CD4-positive, alpha-beta T cell treated with Interleukin-6 for 4 hours (primary cell): Measurements from ENCODE around the gene TNFAIP2.

Experiments
- DNase-seq: peaks from one replicate; pipeline ENCODE4 v3.0.0-alpha.2; 2020; ENCODE audit warnings: mixed read lengths

Gene TNFAIP2

DNA sequence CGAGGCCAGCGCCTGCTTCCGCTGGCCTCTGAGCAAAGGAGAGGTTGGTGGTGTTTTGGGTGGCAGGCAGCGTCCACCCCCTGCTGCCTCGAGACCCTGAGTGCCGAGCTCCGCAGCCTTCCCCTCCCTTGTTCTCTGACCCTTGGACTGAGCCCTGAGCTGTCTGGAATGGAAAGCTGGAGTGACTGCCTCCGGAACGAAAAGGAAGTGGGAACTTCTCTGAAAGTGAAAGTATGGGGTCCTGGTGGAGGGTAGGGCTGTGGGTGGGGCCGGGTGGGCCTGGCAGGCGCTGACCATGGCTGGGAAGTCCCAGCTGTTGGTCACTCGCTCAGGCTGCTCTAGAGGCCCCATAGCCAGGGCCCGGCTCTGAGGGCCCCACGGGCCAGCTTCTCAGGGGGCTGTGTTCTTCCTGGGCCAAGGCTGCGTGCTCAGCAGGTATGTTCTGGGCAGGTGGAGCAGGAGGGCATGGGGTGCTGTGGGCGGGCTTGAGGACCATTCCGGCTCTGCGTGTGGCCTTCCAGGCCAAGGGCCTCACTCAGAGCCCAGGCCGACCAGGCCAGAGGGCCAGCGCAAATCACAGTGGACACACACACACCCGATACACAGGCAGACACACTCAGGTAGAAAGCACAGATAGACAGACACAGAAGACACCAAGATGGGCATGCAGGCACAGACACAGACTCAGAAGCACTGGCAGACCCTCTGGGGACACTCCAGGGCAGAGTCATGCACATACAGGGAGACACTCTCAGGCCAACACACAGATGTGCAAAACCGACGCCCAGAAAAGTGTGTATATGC lies 28.7 kb upstream of the TNFAIP2 start, which contains the start of gene EXOC3L4:
TSS of gene EXOC3L4 (plus strand) at position 320 of the 804 bp plus-strand sequence. CDS start 5,495 bp downstream, outside the sequence.
- no peak for DNase-seq

DNA sequence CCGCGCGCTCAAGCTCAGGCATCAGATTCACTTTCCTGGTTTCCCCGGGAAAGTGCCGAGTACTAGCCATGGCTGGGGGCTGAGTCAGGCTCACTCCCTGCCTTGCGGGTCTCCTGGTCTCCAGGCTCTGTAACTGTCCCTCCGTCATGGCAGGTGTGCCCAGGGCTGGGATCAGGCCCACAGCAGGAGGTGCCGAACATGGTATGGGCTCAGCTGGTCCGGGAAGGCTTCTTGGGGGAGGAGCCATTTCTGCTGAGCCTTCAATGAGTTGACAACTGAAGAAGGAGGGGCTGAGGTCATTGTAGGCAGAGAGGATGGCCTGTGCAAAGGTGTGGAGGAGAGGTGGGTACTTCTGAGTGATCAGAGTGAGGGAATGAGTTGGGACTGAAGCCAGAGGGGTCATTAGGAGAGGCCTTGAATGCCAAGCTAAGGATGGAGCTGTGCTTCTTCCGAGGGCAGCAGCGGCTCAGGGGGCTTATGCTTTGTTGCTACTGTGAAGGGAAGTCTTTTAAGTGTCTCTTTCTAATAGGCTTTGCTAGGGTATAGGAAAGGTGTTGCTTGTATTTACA lies 28.0 kb upstream of the TNFAIP2 start:
- no peak for DNase-seq

DNA sequence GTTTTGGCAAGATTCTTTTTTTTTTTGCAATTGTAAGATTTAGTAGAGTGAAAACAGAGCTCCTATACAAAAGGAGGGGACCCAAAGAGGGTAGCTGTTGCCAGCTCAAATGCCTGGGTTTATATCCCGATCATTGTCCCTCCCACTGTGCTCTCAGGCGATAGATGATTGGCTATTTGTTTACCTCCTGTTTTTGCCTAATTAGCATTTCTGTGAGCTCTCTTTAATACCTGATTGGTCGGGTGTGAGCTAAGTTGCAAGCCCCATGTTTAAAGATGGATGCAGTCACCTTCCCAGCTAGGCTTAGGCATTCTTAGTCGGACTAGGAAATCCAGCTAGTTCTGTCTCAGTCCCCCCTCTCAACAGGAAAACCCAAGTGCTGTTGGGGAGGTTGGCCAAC lies 26.9 kb upstream of the TNFAIP2 start:
- no peak for DNase-seq

DNA sequence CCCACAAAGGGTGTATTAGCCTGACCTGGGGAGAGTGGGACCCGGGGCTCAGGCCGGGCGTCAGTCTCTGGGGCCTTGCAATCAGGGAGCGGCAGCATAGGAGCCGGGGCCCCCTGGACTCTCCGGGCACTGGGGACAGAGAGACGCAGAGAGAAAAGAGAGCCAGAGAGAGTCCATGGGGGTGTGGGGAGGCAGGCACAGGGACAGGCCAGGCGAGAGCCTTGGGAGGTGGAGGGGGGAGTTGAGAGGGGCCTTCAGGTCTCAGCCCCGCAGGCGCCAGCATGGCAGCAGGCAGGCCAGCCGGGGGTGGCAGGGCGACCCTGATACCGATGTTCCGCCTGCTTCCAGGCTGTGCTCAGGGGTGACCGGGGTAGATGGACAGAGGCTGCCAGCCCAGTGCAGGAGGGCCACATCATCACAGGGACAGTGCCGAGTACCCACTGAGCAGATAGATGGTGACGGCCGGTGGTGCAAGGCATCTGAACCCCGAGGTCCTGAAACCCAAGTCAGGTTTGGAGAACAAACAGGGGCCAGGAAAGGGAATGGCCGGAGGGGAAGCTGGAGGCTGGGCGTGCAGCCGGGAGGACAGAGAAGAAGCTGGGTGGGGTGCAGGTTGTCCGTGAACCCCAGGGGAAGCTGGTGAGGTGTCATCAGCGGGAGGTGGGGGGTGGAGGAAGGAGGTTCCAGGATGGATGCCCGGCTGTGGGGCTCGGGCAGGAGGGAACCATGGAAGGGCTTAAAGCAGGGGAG lies 25.8 kb upstream of the TNFAIP2 start:
- DNase-seq: no peak

DNA sequence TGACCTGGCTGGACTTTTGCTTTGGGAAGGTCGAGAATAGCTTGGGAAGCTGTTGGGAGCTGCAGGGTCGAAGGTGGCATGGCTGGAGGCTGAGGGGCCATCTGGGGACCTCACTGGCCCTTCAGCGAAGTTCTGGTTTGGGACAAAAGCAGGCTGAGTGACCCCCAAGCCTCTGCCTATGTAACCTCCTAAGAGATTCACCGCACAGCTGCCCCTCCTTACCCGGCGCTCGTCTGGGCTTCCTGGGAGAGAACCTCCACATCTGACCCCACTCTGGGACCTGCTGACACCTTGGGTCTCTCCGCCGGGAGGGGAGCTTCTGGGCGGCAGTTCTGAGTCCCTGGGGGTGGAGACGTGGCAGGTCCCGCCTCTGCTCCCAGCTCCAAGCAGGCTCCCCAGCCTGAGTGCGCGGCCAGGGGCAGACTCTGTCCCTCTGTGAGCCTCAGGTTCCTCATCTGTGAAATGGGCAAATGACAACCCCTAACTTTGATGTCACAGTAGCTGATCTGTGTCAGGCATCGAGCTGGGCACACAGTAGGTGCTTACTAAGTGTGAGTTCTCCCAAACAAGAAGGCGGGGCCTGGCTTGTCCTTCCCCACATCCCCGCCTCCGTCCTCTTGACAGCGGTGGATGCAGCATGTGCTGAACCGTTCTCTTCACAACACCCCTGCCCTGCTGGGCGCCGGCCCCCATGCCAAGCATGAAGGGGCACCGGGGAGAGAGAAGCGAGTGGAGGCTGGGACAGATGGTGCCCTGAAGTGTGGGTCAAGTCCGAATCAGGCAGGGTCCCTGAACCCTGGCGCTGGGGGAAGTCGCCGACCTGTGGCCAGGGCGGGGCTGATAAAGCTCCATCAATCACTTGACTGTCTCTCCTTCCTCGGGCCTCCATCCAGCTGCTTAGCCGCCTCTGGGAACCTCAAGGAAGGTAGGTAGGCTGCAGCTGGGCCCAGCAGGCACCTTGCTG lies 25.0 kb upstream of the TNFAIP2 start:
- no peak for DNase-seq

DNA sequence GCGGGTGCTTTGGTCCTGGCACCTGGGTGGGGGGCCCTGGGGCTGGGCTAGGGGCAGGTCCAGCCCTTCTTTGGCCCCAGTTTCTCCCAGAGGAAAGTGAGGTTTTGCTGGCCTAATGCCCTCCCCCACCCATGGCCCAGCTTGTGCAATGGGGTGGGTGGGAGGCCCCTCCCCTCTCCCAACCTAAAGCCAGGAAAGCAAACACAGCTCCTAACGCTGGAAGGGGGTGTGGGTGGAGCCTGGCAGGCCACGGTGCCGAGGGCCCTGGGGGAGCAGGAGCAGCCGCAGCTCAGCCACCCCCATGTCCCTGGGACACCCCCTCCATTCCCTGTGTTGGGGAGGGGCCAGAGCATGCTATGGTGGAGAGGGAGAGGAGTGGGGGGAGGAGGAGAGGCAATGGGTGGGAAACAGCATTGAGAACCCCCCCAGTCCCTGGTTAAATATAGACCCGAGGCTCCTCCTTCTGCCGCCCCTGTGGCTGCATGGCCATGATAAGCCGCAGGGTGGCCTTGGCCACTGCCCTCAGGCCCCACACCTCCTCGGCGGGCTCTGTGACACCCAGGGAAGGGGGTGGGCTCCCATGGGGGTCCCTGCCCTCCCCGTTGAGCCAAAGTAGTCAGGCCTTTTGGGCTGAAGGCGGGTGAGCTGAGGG lies 24.1 kb upstream of the TNFAIP2 start:
- DNase-seq: no peak

DNA sequence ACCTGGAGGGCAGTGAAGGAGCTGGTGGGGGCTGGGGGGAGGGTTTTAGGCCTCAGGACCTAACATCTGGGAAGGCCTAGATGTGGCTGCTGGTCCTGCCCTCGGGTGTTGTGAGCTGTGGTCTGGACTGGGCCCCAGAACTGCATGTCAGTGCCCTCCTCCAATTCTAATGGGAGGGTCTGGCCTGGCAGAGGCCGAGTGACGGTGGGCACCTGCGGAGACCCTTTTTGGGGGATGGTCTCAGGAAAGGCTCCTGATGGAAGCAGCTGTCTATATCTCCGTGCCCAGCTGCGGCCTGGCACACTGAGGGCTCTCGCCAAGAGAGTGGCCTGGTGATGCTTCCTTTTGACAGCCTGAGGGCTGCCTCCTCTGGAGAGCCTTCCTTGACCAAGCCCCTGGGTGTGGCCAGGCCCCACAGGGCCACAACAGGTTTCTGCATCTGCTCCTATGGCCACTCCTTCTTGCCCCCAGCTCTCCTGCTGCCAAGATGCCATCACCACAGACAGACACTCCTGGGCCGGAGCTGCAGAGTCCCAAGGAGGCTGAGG lies 23.5 kb upstream of the TNFAIP2 start:
- no peak for DNase-seq

DNA sequence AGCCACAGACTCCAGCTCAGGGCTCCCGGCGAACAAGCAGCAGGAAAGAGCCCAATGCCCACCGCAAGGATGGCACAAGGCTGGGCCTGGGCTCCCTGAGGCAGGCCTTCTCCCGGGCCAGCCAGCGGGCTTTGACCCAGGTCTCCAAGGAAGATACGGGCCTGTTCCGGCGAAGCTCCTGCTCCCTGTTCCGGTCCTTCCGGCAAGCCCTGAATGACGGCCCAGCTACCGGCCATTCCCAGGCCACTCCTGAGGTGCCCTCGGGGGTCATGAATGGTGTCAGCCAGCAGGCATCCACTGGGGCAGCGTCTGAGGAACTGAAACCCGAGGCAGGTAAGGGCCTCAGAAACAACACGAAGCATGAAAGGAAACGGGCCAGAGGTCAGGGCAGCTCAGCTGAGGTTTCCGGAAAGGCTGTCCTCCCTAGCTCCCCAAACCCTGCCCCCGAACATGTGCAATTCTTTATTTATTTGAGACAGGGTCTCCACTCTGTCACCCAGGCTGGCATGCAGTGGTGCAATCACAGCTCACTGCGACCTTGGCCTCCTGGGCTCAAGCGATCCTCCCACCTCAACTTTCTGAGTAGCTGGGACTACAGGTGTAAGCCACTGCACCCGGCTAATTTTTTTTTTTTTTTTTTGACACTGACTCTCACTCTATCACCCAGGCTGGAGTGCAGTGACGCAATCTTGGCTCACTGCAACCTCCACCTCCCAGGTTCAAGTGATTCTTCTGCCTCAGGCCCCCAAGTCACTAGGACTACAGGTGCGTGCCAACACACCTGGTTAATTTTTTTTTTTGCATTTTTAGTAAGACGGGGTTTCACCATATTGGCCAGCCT lies 22.8 kb upstream of the TNFAIP2 start:
- DNase-seq: no peak

DNA sequence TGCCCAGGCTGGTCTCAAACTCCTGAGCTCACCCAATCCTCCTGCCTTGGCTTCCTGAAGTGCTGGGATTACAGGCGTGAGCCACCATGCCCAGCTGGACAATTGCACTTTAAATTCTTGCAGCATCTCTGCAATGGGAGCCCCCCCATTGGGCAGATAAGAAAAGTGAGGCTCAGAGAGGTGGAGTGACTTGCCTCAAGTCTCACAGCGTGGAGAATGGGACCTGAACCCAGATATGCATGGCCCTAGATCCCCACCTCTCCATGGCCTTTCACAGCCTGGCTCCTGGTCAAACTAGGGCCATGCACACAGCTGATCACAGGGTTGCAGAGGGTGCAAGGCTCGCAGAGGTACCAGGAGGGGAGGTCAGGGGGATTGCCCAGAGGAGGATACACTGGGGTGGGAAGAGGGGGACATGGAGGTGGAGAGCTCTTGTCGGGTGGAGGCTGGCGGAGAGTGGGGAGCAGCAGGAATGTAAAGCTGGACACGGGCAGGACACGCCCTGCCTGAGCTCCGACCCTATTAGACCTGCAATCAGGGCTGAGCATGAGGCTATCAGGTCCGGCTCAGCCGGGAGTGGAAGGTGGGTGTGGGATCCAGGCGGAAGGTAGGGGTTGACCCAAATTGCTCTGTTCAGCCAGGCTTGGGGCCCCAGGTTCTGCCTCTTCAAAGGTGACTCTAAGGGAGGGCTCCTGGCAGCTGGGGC lies 21.9 kb upstream of the TNFAIP2 start:
- DNase-seq: no peak

DNA sequence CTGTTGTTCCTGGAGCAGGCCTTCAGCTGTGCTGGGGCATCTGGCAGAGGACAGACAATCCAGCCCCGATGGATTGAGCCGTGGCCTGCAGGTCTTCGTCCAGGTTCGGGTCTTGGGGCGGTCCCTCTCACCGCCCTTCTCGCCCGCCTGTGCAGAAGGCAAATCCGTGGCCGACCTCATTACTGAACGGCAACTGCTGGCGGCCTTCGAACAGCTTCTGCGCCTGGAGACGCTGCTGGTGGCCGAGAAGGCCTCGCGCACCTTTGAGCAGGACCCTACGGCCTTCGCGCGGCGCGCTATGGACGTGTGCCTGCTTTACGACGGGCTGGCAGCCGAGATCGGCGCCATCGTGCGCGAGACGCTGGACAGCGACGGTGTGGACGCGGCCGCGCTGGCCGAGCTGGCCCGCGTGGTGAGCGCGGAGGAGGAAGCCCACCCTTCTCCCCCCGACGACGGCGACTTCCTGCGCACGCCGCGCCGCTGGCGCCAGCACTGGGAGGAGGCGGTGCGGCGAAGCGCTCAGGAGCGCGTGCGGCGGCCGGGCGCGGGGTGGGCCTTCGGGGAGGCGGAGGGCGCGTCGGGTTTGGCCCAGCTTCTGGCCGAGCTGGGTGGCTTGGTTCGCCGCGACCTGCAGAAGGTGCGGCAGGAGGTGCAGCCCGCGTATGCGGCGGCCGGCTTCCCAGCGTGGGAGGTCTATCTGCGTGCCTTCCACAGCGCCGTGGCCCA lies 21.1 kb upstream of the TNFAIP2 start:
- DNase-seq: no peak

DNA sequence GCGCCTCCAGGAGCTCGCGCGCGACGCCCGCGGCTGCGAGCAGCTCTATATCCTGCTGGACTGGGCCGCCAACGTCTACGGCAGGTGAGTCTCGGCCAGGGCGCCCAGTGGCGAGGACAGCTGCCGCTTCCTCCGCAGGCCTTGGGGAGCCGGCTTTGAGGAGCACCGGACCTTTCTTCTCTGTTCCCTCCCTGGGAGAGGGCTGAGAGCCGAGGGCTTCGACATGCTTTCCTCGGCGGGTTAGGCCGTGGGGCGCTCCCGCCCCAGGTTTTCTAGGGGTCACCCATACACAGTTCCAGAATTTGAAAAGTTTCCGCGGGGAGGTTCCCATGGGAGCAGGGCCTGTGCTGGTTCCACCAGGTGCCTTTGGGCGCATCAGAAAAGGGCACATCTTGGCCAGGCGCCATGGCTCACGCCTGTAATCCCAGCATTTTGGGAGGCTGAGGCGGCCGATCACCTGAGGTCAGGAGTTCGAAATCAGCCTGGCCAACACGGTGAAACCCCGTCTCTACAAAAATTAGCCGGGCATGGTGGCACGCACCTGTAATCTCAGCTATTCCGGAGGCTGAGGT lies 20.5 kb upstream of the TNFAIP2 start:
- DNase-seq: no peak

DNA sequence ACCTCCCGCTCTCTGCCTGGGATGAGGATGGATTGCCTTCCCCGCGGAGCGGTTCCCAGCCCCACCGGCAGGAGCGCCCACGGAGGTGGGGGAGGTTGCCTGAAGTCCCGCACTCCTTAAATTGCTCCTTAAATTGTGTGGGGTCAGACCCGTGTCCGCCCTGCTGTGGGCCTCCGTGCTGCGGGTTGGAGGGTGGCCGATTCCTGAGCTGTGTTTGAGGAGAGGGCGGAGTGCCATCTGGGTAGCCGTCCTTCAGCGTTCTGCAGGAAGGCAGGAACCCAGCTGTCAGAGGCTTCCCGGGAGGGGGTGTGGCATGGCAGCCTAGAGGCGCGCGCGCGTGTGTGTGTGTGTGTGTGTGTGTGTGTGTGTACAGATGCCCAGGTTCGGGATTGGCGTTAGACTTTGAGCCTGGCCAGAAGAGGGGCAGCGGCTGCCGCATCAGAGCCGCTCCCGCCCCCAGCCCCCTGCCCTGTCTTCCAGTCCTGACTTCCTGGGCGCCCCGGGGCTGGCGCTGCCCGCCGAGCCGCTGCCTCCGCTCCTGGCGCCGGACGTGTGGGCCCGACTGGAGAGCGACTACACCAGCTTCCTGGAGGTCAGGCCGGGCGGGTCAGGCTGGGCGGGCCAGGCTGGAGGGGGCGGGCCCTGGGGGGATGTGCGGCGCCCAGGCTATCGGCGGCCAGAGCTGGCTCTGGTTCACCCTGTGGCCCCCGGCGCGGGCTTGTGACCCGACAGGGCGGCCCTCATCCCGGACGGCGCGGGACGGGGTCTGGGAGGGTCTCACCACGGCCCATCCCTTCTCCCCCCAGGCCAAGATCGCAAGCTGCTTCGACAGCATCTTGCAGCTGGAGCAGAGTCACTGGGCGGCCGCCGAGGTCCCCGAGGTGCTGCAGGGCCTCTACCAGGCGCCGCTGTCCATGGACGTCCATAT lies 19.5 kb upstream of the TNFAIP2 start:
- DNase-seq: no peak

DNA sequence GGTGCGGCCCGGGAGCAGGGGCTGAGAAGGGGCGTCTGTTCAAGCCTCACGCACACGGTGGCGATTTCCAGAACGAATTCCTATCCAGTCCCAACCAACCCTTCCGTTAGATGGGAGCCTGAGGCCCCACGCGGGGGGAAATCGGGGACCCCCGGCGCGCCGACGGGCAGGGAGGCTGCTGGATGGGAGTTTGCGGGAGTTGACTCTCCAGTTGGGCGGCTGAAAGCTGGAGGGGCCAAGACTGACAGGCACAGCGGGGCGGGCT lies 18.9 kb upstream of the TNFAIP2 start:
- DNase-seq: no peak

DNA sequence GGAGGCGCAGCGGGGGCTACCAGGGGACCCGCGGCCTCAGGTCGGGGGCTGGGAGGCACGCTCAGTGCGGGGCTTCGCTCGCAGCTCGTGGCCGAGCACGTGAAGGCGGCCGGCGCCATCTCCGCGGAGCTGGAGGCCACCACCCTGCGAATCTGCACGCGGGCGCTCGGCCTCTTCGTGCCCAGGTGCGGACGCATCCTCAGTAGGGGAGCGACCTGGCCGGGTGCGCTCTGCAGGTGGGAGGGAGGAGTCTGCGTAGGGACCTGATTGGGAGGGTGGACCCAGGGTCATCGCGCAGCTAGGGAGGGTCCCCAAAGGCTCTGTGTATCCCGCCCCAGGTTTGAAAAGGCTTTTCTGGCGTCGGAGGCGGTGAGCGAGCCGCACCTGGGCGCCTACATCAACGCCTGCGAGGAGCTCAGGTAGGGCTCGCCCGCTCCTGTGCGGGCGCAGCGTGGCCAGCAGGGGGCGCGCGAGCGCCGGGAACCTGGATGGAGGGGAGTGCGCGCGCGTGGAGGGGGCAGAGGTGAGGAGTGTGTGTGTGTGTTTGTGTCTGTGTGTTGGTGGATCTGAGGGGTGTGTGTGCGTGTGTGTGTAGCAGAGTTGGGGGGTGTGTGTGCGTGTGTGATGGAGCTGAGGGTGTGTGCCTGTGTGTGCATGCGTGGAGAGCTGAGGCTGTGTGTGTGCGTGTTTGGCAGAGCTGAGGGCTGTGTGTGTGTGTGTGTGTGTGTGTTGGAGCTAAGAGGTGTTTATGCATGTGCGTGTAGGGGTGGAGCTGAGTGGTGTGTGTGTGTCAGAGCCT lies 18.4 kb upstream of the TNFAIP2 start:
- peak; percentile 76 for DNase-seq

DNA sequence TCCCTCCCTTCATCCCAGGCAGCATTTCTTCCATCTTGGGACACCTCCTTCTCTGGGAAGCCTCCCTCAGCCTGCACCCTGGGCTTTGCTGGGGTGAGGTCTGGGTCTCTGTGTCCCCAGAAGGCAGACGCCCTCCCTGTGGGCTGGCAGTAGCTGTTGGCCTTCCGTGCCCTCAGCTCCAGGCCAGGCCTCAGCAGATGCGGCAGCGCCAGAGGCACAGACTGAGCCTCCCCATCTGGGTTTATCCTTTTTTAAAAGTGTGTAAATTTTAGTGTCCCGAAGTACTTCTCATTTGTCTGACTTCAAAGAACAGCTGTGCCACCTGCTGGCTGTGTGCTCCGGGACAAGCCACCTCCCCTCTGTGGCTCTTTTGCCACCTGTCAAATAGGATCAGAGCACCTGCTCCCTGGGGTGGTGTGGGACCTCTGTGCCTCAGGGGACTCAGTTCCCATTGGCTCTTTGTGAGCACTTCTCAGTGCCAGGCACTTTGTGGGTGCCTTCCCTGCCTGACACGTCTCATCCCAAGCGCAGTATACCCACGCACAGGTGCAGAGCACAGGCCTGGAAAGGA lies 17.6 kb upstream of the TNFAIP2 start:
- DNase-seq: peak; percentile 25

DNA sequence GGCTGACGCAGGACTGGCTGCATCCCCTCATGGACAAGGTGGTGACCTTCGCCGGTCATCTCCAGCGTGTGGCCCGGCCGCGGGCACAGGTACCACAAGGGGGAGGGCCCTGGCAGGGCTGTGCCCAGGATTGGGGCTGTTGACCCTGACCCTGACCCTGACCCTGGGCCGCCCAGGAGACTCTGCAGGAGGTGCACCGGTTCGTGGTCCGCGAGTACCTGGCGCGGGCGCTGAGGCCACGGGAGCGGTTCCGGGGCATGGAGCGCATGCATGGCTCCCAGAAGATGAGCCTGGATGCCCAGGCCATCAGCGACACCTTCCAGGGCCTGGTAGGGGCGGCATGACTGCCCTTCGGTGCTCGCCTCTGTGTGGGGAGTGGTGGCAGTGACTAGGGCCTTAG lies 15.8 kb upstream of the TNFAIP2 start:
- no peak for DNase-seq
